GM11168 (cell line): ENCODE measurements around the gene HSD17B14.
"Not testable (repeated sequence)": the region's sequence is repeated elsewhere in the genome, so short reads cannot be mapped to it uniquely, and the experiment has no call there.

Experiments used
- in situ Hi-C: fragments of 300-500 bp; cut with MboI; formaldehyde crosslinking; loops from one replicate; pipeline ENCODE4 v1.12.0; 2022; ENCODE audit warnings: low sequenced_read_pairs; ENCODE audit not compliant: unreplicated experiment

Gene HSD17B14

DNA sequence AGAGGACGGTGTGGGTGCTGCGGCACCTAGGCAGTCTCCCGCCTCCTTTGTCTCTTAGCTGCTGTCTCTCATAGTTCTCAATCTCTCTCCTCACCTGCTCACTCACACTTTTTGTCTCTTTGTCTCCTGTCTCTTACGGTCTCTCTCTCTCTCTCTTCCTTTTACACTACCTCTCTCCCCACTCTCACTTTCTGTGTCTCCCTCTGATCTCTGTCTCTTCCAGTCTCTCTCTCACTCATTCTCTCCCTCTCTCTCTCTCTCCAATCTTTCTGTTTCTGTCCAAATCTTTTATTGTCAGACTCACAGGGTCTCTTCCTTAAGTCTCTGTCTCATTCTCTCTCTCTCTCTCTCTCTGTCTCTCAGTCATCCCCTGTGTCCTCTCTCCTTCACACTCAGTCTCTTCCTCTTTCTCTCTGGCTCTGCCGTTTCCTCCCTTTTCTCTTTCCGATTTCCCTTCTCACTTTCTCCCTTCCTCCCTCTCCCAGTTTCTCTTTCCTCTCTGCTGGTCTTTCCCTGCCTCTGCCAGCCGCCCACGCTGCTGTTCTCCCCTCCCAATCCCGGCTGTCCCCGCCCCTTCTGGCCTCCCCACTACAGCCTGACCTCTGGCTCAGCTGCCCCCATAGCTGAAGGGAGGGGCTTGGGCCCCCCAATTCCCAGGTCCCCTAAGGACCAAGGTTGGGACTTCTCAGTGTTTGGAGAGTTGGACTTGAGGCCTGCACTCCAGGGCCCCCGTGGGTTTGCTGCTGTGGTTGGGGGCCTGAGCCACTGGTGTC lies 32.0 kb upstream of the HSD17B14 start, which contains the start of gene PLEKHA4:
TSS of gene PLEKHA4 (minus strand) at position 504 of the 773 bp plus-strand sequence. CDS start 997 bp downstream, outside the sequence.
- in situ Hi-C loops: no loop called here

DNA sequence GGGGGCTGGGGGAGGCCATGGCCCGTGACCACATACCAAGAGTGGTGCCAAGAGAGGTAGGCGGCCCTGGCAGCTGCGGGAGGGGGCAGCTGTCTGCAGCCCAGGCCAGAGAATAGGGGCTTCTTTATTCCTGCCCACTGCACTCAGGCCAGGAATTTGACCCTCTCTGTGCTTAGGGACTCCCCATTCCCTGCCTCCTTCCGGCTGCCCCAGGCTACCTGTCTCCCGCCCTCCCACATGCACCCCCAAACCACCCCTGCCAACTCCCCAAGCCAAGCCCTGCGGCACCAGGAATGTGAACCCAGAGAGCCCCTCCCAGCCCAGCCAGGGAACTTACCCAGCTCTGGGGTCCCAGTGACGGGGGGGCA lies 31.4 kb upstream of the HSD17B14 start:
- in situ Hi-C loops: no loop called here

DNA sequence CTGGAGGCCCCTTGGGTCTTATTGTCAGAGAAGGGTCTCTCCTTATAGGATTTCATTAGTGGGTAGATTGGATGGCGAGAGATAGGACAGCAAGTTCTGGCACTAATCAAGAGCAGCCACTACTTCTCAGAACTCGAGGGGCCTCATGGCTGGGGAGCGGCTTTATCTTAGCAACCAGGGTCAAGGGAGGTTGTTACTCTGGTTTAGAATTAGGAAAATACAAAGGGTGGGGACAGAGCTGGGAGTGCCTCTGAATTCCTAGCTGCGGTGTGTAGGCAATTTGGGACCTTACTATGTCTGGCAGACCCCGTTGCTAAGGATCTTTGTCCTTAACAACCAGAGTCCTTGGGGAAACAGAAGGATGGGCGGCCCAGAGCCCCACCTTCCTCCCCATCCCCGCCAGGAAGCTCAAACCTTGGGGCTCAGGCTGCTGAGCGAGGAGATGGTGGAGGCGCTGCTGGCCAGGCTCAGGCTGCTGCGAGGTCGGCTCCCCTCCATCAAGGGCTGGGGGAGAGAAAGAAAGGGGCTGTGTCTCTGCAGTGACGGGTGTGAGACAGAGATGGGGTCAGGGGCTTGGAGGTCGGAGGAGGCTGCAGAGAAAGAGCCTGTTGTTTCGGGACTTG lies 30.9 kb upstream of the HSD17B14 start:
- in situ Hi-C loops: no loop called here

DNA sequence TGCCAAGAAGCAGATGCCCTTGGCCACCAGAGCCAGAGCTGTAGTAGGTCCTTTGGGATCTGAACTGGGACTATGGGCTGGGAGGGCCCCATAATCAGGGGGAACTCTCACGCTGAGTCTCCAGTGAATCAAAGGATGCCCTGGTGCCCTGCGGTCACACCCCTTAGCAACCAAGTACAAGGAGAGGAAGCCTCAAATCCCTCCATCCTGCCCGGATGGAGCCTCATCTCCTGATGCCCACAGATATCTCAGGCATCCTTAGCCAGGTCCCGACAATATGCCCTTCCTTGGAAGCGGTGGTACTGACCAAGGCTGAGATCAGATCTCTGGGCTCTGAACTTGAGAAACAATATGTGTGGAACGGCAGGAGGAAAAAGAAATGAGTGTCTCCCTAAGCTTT lies 30.4 kb upstream of the HSD17B14 start:
- in situ Hi-C loops: no loop called here

DNA sequence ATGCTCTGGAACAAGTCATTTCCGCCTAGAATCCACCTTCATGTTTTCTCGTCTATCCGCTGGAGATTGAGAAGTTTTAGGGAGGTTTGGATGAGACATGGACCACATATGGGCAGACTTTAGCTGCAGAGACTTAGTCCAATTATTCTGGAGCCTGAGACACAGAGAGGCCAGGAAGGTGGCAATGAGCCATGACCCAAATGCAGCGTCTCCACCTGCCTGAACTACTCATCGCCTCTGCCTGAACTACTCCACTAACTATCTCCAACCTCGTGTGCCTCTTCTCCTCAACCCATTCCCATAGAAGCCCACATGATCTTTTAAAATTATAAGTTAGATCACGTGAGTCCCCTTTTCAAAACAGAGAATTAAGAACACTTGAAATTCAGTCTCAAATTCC lies 26.5 kb upstream of the HSD17B14 start:
- in situ Hi-C loops: no loop called here

DNA sequence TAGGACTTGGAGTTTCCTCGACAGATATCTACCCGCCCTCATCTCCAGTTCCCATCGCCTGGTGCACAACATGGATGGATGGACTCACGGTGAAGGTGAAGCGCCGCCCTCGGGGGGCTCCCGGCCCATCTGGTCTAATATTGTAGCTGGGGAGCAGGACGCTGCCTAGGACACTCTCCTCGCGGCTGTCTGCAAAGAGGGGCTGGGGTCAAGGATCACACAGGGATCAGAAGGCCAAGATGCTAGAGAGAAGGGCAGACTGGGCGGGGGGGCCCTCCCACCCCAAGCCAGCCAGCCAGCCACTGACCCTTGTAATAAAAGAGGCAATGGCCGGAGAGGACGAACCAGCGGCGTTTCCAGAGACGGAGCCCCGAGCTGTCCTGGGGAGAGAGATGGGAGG lies 25.0 kb upstream of the HSD17B14 start:
- in situ Hi-C loops: no loop called here

DNA sequence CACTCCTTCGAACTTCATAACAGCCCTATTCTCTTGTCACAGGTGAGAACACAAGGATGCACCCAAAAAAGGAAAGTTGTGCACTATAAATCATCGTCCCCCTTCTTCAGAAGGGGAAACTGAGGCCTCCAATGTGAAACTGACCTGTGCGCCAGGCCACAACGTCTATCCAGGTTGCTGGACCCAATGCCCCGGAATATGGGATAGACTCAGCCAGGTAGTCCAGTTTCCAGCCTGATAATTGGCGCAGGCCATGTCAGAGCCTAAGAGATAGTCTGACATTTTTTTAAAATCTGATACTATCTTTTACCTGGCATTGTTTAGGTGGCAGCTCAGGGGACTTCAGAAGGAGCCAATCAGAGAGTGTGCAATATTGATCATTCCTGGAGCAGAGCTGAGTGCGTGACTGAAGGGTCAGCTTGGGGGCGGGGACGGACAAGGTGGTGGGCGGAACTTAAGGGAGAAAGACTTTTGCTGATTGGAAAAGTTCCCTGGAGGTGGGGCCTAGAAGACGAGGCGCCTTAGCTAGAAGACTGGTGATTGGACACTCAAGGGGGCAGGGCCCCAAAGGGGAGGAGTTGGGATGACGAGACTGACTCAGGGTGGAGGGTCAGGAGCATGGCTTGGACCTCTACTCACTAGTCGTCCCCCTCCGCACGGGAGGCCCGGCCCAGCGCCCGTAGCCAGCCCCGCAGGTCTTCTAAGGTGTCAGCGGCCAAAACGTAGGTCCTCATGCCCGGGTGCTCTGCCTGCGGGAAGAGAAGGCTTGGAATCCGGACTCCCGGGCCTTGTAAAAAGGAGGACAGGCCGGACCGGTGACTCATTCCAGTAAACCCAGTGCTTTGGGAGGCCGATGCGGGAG lies 23.7 kb upstream of the HSD17B14 start:
- in situ Hi-C loops: no loop called here

DNA sequence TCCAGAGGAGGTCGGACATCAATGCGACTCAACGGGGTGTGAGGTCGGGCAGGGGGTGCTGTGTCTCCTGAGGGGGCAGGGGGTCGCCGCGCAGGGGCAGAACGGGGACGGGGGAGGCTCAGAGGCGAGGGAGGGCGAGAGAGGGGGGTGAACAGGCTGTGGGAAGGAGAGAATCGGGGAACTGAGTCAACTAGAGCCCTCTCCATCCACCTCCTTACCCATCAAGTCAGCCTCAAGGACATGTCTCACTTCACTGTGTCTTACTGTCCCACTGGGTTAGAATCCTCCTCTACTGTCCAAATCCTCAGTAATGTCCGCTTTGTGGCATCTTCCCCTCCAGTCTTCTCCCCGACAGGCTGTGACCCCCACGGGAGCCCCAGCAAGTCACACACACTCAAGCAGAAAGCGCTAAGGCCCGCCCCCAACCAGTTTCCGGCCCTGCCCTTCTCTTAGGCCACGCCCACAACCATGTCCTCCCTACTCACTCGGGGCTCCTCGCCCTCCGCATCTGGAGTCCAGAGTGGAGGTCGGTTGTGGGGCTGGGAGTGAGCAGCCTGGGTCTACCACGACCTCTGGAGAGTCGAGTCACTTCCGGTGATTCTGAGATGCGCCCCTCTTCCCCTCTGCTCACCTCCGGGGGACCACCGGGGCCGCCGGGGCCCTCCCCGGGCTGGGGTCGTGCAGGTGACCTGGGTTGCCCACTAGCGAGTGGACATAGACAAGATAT lies 22.9 kb upstream of the HSD17B14 start:
- in situ Hi-C loops: no loop called here

DNA sequence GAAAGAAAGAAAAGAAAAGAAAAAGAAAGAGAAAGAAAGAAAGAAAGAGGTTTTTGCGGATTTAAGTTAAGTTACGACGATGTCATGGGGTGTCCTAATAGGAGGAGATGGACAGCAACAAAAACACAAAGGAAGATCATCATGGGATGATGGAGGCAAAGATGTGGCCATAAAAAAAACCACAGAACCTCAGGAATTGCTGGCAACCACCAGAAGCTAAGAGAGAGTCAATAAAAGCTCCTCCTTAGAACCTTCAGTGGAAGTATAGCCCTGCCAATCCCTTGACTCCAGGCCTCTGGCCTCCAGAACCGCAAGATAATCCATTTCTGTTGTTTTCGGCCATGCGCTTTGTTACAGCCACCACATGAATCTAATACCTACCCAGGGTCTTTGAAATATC lies 20.6 kb upstream of the HSD17B14 start:
- in situ Hi-C loops: no loop called here

DNA sequence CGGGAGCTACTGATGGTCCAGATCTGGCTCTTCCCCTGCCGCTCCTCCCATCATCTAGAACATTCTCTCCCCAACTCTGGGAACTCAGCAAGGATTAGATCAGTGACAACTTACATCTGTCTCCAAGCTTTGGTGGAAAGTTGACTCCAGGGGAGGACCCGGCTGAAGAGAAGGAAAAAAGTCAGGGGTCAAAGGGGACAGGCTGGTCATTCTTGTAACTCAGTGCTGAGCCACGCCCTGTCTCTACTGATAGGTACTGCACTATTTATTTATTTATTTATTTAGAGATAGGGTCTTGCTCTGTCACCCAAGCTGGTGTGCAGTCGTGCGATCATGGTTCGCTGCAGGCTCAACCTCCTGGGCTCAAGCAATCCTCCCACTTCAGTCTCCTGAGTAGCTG lies 17.8 kb upstream of the HSD17B14 start:
- in situ Hi-C loops: no loop called here

DNA sequence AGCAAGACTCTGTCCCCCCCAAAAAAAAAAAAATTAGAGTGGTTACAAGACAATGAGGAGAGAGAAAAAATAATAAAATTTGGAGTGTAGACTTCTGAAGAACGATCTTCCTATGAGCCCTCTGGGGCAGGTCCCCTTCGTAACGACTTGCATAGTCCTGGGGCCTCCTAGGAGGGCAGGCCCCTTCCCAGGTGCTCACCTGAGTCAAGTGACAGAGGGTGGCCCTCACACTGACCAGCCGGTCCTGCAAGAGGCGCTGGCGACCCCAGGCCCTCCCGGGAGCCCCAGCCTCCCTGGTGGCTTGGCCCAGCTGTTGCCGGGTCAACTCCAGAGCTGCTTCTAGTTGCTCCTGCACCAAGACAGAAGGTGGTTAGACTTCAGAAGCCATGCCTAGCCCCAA lies 17.2 kb upstream of the HSD17B14 start:
- in situ Hi-C loops: no loop called here

DNA sequence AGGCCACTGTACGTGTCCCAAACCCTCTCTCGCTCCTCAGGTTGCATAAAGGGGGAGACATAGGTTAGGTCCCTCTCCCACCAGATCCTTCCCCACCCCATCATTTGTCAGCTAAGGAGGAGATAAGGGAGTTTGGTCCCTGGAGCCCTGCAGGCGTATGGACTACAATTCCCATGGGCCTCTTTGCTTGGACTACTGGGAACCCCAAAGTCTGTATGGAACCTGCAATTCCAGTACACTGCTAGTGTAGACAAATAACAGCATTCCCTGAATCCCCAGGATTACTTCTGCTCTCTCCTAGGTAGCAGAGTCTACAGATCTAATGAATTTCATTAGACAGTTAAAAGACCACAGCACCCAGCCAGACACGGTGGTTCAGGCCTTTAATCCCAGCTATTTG lies 16.0 kb upstream of the HSD17B14 start:
- in situ Hi-C loops: no loop called here

DNA sequence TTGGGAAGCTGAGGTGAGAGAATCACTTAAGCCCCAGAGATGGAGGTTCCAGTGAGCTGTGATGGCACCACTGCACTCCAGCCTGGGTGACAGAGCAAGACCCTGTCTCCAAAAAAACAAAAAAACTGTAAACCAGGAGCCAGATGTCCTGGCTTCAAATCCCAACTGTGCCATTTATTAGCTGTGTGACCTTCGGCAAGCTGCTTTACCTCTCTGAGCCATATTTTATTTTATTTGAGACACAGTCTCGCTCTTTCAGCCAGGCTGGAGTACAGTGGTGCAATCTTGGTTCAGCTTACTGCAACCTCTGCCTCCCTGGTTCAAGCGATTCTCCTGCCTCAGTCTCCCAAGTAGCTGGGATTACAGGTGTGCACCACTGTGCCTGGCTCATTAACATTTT lies 10.4 kb upstream of the HSD17B14 start:
- in situ Hi-C loops: not testable (repeated sequence)

DNA sequence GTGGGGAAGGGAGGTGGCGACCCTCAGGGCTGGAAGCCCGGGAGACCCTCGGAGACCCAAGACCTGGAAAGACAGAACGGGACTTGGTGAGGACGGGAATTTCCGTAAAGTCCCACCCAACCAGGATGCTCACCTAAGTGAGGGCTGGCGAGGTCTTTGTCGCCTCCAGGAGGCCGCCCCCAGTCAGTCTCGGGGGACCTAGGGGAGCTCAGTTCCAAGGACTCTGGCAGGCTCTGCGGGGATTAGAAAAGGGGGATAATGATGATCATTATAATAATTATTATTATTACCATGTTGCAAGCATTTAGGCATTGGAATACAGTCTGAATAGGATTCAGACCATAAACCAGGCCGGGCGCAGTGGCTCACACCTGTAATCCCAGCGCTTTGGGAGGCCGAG lies 9.1 kb upstream of the HSD17B14 start:
- in situ Hi-C loops: no loop called here

DNA sequence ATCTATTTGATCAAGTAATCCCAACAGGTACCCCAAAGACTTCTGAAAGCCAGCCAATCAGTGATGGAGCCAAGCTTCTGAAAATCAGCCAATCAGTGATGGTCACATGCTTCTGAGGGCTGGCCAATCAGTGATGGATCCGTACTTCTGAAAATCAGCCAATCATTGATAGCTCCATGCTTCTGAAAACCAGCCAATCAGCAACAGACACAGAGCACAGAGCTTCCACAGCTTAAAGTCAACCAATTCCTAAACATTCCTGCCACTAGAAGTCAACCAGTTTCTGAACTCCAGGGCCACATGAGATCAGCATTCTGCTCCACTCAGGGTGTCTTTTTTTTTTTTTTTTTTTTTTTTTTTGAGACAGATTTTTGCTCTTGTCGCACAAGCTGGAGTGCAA lies 8.2 kb upstream of the HSD17B14 start:
- in situ Hi-C loops: loop anchor here (5.0 kb wide), 1 partner anchor 52 kb away; no protein-coding TSS in a partner anchor

DNA sequence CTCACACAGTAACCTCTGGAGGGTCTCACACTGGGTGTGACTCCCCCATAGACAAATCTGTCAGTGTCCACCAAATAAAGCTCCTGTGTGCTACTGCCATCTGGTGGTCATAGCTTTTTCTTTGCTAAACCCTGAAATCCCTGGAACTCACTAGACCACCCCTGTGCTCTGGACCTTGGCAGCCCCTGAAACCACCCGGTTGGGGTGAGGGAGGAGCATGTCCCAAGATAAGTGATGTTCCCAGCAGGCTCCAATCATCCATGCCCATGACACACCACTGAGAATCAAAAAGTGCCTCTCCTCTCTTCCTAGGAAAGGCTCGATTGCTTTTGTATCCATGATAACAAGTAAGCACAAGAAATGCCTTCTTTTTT lies 6.5 kb upstream of the HSD17B14 start:
- in situ Hi-C loops: loop anchor here (5.0 kb wide), 1 partner anchor 50 kb away; no protein-coding TSS in a partner anchor

DNA sequence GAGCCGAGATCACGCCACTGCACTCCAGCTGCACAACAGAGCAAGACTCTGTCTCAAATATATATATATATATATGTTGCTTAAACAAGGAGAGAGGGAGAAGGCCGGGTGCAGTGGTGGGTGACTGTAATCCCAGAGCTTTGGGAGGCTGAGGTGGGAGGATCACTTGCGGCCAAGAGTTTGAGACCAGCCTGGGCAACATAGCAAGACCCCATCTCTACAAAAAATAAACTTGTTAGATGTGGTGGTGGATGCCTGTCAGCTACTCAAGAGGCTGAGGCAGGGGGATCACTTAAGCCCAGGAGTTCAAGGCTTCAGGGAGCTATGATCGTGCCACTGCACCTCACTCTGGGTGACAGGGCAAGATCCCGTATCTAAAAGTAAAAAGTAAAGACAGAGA lies 5.3 kb upstream of the HSD17B14 start:
- in situ Hi-C loops: loop anchor here (5.0 kb wide), 1 partner anchor 49 kb away; no protein-coding TSS in a partner anchor

DNA sequence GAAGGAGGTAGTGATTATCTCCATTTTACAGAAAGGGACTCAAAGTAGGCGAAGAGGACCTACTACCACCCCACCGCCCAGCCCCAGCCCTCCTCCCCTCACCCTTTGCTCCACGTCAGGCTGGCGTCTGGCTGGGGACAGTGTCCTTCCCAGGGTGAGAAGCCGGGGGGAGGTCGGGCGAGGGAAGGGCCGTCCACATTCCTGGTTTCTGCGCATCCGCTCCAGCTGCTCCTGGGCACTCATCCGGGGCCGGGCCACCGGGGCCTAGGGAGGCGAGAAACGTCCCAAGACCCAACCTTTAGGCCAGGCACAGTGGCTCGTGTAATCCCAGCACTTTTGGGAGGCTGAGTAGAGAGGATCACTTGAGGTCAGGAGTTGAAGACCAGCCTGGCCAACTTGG lies 4.8 kb upstream of the HSD17B14 start:
- in situ Hi-C loops: loop anchor here (5.0 kb wide), 1 partner anchor 49 kb away; no protein-coding TSS in a partner anchor

DNA sequence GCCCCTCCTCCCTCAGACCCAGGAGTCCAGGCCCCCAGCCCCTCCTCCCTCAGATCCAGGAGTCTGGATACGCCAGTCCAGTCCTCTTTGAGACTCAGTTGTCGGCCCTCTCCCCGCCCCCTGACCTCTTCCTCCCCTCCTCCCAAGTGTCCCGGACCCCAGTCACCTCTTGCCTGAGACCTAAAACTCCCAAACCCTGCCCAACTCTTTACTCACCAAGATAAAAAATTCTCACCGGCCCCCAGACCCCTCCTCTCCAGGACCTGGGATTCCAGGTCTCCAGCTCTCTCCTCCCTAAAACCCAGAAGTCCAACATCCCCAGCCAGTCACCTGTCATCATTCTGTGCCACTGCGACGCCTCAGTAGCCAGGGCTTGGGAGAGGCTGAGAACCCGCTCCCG lies 1.4 kb upstream of the HSD17B14 start:
- in situ Hi-C loops: no loop called here

DNA sequence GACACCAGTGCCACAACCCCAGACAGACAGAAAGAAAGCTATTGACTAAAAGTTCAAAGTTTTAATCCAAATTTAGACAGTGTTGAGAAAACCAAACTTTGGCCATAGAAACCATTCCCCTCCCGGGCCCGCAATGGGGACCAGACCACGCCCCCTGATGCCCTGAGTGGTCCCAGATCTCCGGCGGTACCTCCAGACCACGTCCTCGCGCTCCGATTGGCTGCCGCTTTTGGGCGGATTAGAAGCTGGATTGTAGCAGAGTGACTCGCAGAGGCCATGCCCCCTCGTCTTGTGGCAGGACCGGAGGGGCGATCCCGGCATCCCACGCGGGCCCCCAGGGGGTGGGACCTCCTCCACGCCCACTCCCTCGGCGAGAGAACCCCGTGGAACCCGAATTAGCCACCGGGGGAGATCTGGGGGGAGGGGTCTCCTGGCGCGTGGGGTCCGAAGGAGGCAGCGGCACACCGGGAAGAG lies 797 bp upstream of the HSD17B14 start:
- in situ Hi-C loops: no loop called here
